IPS-20b (cell line): ENCODE data around the gene PTPRN2.

ENCODE experiments used
- H3K27ac ChIP-seq: one replicate; pipeline ENCODE4 v1.5.1; 2013; ENCODE audit warnings: low read length
- H3K27me3 ChIP-seq: 2 replicates; pipeline ENCODE4 v1.6.1; 2013; ENCODE audit warnings: mild to moderate bottlenecking, low read length, inconsistent platforms; ENCODE audit not compliant: insufficient read depth
- H3K36me3 ChIP-seq: 2 replicates; pipeline ENCODE4 v1.6.1; 2013; ENCODE audit warnings: low read depth, mild to moderate bottlenecking, inconsistent platforms, low read length, moderate library complexity; ENCODE audit not compliant: insufficient read depth
- H3K4me1 ChIP-seq: 2 replicates; pipeline ENCODE4 v1.6.1; 2013; ENCODE audit warnings: mild to moderate bottlenecking, control low read depth, inconsistent platforms, low read length, moderate library complexity; ENCODE audit not compliant: insufficient read depth
- H3K4me3 ChIP-seq: 2 replicates; pipeline ENCODE4 v1.5.1; 2013; ENCODE audit warnings: mild to moderate bottlenecking, low read length, inconsistent platforms
- H3K9ac ChIP-seq: 2 replicates; pipeline ENCODE4 v1.6.1; 2013; ENCODE audit warnings: low read depth, mild to moderate bottlenecking, inconsistent platforms, low read length, moderate library complexity
- H3K9me3 ChIP-seq: 2 replicates; pipeline ENCODE4 v1.6.1; 2013; ENCODE audit warnings: mild to moderate bottlenecking, low read depth, low read length, inconsistent platforms; ENCODE audit not compliant: insufficient read depth

PTPRN2 gene

DNA sequence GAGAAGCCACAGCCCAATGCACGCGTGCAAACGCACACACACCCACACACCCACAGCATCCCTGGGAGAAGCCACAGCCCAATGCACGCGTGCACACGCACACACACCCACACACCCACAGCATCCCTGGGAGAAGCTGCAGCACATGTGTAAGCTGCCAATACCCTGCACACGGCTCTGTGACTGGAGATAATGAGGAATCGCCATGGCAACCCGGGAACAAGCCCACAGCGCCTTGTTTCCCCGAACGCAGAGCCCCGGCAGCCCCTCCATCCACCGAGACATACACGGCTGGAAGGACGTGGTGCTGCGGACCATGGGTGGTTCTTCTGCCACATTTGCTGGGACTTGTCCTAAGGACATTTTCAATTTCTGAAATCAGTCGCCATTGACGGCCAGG lies 221.3 kb downstream of the PTPRN2 start:
- H3K4me3 ChIP-seq = no peak overlapping the region
- no peaks in the 10 kb centered on the region for H3K36me3 ChIP-seq
- no peaks in the 10 kb centered on the region for H3K4me1 ChIP-seq
- peaks cover 87% of the 10 kb centered on the region for H3K9me3 ChIP-seq
- H3K9ac ChIP-seq = no peak overlapping the region
- H3K27me3 ChIP-seq = no peaks in the 10 kb centered on the region
- no peak overlapping the region for H3K27ac ChIP-seq

DNA sequence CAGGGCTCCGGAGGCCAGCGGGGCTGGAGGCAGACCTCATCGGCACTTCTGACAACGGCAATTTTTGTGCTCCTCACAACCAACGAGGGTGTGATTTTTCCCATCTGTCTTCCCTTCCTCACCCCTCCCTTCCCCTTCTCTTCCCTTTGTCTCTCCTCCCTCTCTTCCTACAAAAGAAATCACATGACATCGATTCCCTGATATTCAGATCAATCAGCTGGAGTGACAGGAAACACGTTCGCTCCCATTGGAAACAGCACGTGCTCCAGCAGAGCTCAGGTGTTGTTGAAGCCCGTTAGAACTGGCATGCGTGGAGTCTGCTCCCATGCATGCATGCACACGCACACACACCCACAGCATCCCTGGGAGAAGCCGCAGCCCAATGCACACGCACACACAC lies 222.4 kb downstream of the PTPRN2 start:
- Histone ChIP-seq H3K9me3 (peaks cover 86% of the 10 kb centered on the region), H3K27ac (no peak overlapping the region), H3K36me3 (no peaks in the 10 kb centered on the region), H3K27me3 (no peaks in the 10 kb centered on the region), H3K4me1 (no peaks in the 10 kb centered on the region), H3K4me3 (no peak overlapping the region), H3K9ac (no peak overlapping the region)

DNA sequence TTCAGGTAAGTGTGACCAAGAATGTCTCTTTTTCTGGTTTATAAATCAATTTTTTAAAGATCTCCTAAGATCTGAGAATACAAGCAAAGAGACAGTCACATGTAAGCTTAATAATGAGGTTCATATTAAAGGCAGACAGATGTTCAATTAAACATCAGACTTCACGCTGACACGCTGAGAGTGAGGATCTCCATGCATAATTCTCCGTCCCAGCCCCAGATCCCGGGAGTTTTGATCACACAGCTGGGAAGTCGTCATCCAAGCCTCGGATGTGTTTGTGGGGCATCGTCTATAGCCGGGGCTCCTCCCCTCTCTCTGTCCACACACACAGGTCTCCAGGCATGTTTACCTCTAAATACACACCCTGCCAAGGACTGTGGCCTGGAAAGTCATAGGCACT lies 223.2 kb downstream of the PTPRN2 start:
- H3K9me3 ChIP-seq = peaks cover 84% of the 10 kb centered on the region
- H3K36me3 ChIP-seq = no peaks in the 10 kb centered on the region
- no peaks in the 10 kb centered on the region for H3K27me3 ChIP-seq
- no peaks in the 10 kb centered on the region for H3K4me1 ChIP-seq
- no peak overlapping the region for H3K4me3 ChIP-seq
- H3K9ac ChIP-seq = no peak overlapping the region
- no peak overlapping the region for H3K27ac ChIP-seq

DNA sequence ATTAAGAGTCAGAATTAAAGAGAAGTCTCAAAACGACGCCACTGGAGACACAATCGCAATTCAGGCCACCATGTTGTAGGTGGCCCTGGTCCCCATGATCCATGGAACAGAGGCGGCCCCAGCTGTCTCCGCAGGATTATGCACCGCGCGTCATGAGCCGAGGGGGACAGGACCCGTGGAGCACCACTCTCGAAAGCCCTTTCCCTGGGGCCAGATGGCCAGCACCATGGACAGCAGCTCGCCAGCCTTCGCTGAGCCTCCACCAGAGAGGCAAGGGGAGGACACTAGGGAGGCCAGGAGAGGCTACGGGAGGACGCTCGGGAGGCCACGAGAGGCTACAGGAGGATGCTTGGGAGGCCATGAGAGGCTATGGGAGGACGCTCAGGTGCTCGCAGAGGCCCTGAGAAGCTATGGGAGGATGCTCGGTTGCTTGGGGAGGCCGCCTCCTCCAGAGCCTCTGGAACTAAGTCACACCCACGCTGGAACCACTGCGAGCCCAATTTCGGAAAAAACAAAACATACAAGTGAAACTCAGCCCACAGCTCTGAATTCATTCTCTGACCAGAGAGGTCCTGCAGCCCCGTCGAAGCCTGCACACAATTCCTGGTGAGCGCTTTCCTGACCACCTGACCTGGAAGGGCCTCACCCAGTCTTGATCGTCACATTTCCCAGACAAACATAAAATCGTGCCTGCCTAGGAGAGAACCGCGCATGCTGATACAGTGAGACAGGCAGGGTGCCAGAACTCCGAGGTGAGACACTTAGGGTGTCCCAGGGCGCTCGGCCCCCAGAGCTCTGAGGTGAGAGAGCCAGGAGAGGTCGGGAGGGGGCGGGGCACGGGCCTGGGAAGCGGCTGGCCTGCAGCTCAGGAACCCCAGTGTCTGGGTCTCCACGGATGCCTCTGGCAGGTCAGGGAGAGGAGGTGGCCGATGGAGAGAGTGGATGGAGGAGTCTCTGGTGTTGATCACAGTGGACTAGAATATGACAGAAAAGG lies 224.4 kb downstream of the PTPRN2 start:
- H3K4me1 ChIP-seq = no peaks in the 10 kb centered on the region
- no peaks in the 10 kb centered on the region for H3K27me3 ChIP-seq
- H3K27ac ChIP-seq = no peak overlapping the region
- H3K36me3 ChIP-seq = no peaks in the 10 kb centered on the region
- no peak overlapping the region for H3K4me3 ChIP-seq
- no peak overlapping the region for H3K9ac ChIP-seq
- peaks cover 86% of the 10 kb centered on the region for H3K9me3 ChIP-seq

DNA sequence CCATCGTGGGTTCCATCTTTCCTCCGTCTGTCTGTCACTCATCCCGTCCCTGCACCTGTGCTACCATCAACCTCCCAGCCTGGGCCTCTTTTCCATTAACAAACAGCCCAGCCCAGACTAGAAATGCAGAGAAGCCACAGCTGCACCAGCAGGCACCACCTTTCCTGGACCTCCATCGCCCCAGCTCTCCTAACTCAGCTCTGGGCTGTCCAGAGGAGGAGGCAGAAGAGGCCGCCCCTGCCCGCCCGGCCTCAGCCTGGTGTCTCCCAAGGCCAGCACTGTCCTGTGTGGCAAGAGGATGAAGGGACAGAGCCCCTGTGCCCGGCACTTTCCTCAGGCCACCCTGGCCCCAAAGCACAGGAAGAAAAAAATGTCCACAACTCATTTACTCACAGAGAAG lies 225.6 kb downstream of the PTPRN2 start:
- Histone ChIP-seq H3K4me3 (no peak overlapping the region), H3K9me3 (peaks cover 85% of the 10 kb centered on the region), H3K27ac (no peak overlapping the region), H3K4me1 (no peaks in the 10 kb centered on the region), H3K36me3 (no peaks in the 10 kb centered on the region), H3K9ac (no peak overlapping the region), H3K27me3 (no peaks in the 10 kb centered on the region)

DNA sequence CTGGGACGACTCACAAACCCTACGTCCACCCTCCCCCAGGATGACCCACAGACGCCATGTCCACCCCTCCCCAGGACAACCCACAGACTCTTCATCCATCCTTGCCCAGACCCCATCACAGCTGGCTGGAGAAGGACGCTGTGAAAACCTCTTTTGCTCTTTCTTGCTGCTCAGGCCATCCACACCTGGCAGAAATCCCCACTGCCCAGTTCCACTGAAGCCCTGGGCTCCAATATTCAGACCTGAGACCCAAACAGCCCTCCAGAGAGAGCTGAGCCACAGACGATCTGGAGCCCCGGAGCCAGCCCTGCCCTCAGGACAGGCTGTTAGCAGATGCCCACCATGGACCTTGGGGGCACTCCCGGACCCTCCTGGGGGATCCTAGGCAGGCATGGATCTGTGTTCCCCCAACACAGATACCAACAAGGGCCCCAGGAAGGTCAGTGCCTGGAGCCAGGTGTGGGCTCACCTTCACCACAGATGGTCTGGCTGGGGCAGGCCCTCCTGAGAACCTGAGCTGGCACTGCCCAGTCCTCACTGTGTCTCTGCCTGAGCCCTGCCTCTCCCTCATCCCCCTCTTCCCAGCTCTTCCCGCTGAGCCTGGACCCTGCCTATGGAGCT lies 226.2 kb downstream of the PTPRN2 start:
- Histone ChIP-seq H3K36me3 (no peaks in the 10 kb centered on the region), H3K4me1 (no peaks in the 10 kb centered on the region), H3K4me3 (no peak overlapping the region), H3K27me3 (no peaks in the 10 kb centered on the region), H3K9me3 (peaks cover 84% of the 10 kb centered on the region), H3K9ac (no peak overlapping the region), H3K27ac (no peak overlapping the region)

DNA sequence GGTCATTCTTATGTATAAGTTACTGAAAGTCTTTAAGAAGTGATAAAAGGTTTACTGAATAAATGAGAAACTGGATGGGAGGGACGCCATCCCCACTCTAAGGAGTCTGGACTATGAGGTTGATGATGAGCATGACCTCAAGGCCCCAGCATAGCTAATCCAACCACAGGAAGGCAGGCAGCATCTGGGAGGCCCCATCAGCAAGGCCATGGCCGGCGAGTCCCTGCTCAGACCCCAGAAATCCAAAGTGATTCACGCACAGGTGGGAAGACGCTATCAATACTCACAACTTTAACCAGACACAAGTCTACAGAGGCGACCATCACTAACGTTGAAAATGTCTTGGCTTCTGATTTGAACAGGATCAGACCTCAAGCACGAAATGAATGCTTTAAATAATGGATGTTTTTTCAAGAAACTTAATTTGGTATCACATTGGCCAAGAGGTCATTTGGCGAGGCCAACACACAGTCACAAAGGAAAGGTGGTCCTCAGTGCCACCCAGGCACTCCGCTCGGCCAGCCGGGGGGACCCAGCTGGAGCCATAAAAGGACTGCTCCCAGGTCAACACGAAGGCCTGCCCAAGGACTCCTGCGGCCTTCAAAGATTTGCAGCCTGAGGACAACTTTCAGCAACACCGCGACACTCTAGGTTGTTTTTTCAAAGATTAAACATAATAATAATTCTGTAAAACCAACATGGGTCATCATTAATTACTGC lies 228.5 kb downstream of the PTPRN2 start:
- Histone ChIP-seq H3K9ac (no peak overlapping the region), H3K4me1 (no peaks in the 10 kb centered on the region), H3K27ac (no peak overlapping the region), H3K9me3 (peaks cover 83% of the 10 kb centered on the region), H3K27me3 (no peaks in the 10 kb centered on the region), H3K4me3 (no peak overlapping the region), H3K36me3 (no peaks in the 10 kb centered on the region)

DNA sequence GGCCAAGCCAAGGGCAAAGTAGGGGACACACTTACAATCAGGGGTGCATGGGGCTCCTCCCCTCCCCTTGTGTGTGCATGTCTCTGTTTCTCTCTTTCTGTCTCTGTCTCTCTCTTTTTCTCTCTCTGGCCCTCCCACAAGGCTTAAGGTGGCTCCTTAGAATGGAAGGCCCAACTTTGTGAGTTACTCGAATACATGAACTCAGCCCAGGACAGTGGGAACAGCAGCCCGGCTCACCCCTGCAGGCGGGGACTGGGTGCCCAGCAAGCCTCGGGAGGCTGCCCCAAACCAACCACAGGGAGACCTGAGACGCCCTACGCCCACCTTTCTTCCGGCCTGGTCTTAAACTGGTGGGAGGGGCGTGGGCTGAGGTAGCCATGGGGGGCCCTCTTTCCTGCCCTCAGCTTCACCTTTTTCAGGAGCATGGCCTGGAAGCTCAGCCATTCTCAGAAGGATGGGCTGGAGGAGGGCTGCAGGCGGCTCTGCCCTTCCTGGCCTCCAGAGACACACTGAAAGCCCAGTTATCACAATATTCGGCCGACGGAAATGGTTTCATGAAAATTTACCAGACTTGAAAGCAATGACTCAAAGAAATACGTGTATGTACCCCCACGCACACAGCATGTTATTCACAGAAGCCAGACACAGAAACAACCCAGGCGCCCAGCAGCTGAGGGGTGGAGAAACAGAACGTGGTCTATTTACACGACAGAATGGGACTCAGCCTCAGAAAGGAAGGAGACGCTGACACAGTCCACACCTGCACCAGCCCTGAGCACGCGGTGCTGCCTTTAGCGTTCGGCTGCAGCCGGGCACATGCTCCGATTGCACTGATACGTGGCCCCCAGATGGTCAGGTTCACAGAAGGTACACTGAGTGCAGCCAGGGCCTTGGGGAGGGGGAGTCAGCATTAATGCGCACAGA lies 229.5 kb downstream of the PTPRN2 start:
- no peaks in the 10 kb centered on the region for H3K4me1 ChIP-seq
- no peak overlapping the region for H3K9ac ChIP-seq
- H3K27me3 ChIP-seq = no peaks in the 10 kb centered on the region
- no peaks in the 10 kb centered on the region for H3K36me3 ChIP-seq
- peaks cover 82% of the 10 kb centered on the region for H3K9me3 ChIP-seq
- no peak overlapping the region for H3K27ac ChIP-seq
- no peak overlapping the region for H3K4me3 ChIP-seq

DNA sequence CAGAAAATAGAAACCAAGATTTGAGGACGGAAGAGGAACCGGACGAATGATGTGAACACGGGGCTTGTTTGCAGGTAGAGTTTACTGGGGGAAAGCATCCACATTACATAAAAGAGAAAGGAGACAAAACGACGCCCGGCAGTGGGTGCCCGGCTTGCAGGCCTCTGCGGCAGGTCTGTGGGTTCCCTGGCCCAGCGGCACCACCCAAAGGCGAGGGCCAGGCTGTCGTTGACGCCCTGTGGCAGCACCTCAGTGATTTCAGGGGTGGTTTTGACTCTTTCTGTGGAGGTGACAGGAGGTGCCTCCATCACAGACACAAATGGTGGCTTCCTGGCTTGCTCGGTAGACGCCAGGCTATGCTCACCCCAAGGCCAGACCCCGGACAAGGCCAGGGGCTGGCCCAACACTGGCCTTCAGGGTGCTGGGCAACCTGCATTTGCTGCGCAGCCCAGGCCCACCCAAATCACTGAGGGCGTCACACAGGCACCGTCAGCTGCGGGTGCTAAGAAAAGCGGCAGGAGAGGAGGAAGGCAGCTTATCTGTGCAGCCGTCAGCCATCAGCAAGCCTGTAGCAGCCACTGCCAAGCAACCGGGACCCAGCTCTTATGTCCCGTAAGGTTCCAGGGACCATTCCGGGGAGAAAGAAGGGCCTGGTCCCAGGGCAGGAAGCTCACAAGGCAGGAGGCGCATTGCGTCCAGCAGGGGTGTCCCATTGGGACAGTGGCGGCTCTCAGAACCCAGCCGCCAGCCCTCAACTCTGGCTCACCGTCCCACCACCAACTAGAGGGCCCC lies 230.3 kb downstream of the PTPRN2 start:
- H3K4me3 ChIP-seq = no peak overlapping the region
- H3K27me3 ChIP-seq = no peaks in the 10 kb centered on the region
- H3K9me3 ChIP-seq = peaks cover 77% of the 10 kb centered on the region
- no peak overlapping the region for H3K9ac ChIP-seq
- H3K27ac ChIP-seq = no peak overlapping the region
- no peaks in the 10 kb centered on the region for H3K4me1 ChIP-seq
- H3K36me3 ChIP-seq = no peaks in the 10 kb centered on the region

DNA sequence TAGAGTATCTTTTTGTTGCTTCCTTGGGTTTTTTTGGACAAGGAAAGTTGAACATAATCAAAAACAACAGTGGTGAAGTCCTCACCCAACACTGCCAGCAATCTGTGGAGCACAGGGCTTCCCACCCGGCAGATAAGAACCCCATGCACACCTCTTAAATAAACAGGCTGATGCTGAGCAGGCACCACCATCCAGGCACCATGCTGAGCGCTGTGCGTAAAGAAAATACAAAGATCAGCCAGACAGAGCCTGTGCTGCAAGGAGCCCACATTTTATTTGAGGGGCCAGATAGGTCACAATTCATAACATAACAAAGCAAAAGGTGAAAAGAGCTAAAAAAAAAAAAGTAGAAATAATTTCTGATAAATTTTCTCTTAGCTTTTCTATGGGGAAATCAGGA lies 231.2 kb downstream of the PTPRN2 start:
- H3K4me3 ChIP-seq = no peak overlapping the region
- no peaks in the 10 kb centered on the region for H3K36me3 ChIP-seq
- no peak overlapping the region for H3K27ac ChIP-seq
- no peaks in the 10 kb centered on the region for H3K4me1 ChIP-seq
- H3K9me3 ChIP-seq = peaks cover 78% of the 10 kb centered on the region
- H3K27me3 ChIP-seq = no peaks in the 10 kb centered on the region
- H3K9ac ChIP-seq = no peak overlapping the region
